ENCODE results near the gene PRKX.
"Not testable (repeated sequence)": the region's sequence is repeated elsewhere in the genome, so short reads cannot be mapped to it uniquely, and the experiment has no call there.

PRKX gene

DNA sequence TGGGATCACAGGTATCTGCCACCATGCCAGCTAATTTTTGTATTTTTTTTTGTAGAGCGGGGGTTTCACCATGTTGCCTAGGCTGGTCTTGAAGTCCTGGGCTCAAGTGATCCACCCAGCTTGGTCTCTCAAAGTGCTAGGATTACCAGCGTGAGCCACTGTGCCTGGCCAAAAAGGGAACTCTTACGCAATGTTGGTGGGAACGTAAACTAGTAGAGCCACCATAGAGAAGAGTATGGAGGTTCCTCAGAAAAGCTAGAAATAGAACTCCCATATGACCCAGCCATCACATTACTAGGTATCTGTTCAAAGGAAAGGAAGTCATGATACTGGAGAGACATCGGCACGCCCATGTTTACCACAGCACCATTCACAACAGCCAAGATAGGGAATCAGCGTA is 85.9 kb downstream of the PRKX start:
- ChIA-PET POLR2A (no interaction called here), CTCF (no interaction called here)
- Histone ChIP-seq H3K4me1 (ENCODE audit: control insufficient read depth, insufficient read depth, low read length) (no peaks in the 10 kb centered on the region), H3K36me3 (ENCODE audit: control insufficient read depth in 2 of 2, insufficient read depth in 1 of 2, low read length in 2 of 2) (peaks cover 0 to 25% of the 10 kb centered on the region in 2 experiments; a peak in 1 of 3 replicates), H3K9me3 (ENCODE audit: control insufficient read depth, insufficient read depth, low read depth, low read length) (no peaks in the 10 kb centered on the region), H3K27ac (ENCODE audit: extremely low read depth, low read depth, low read length) (no peak overlapping the region), H3K4me3 (ENCODE audit: low read depth, low read length) (no peak overlapping the region)
- TF ChIP-seq ZNF571 (tag by site-specific recombination; IDR thresholded peaks at IDR 0.05) (no peak), ZNF473 (tag by site-specific recombination; IDR thresholded peaks at IDR 0.05) (no peak), KLF8 (tag by site-specific recombination; IDR thresholded peaks at IDR 0.05) (no peak), ZBTB17 (tag by site-specific recombination; IDR thresholded peaks at IDR 0.05) (no peak), SP2 (tag by site-specific recombination; IDR thresholded peaks at IDR 0.05) (no peak), SALL2 (tag by site-specific recombination; IDR thresholded peaks at IDR 0.05; ENCODE audit: borderline replicate concordance) (no peak), HOXC10 (CRISPR knock-in tag; IDR thresholded peaks at IDR 0.05) (no peak), MZF1 (tag by site-specific recombination; IDR thresholded peaks at IDR 0.05; ENCODE audit: borderline replicate concordance) (no peak), ZNF169 (tag by site-specific recombination; IDR thresholded peaks at IDR 0.05) (no peak), ZNF791 (tag by site-specific recombination; IDR thresholded peaks at IDR 0.05) (no peak), PRDM1 (tag by site-specific recombination; IDR thresholded peaks at IDR 0.05) (no peak), ZNF416 (tag by site-specific recombination; IDR thresholded peaks at IDR 0.05) (no peak), ZNF394 (tag by site-specific recombination; IDR thresholded peaks at IDR 0.05; ENCODE audit: borderline replicate concordance) (no peak)
- TF ChIP-seq, protein P1, sequence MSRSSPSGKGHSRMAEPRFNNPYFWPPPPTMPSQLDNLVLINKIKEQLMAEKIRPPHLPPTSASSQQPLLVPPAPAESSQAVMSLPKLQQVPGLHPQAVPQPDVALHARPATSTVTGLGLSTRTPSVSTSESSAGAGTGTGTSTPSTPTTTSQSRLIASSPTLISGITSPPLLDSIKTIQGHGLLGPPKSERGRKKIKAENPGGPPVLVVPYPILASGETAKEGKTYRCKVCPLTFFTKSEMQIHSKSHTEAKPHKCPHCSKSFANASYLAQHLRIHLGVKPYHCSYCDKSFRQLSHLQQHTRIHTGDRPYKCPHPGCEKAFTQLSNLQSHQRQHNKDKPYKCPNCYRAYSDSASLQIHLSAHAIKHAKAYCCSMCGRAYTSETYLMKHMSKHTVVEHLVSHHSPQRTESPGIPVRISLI (tag by site-specific recombination; IDR thresholded peaks at IDR 0.05), result no peak
- TF ChIP-seq, protein P2, sequence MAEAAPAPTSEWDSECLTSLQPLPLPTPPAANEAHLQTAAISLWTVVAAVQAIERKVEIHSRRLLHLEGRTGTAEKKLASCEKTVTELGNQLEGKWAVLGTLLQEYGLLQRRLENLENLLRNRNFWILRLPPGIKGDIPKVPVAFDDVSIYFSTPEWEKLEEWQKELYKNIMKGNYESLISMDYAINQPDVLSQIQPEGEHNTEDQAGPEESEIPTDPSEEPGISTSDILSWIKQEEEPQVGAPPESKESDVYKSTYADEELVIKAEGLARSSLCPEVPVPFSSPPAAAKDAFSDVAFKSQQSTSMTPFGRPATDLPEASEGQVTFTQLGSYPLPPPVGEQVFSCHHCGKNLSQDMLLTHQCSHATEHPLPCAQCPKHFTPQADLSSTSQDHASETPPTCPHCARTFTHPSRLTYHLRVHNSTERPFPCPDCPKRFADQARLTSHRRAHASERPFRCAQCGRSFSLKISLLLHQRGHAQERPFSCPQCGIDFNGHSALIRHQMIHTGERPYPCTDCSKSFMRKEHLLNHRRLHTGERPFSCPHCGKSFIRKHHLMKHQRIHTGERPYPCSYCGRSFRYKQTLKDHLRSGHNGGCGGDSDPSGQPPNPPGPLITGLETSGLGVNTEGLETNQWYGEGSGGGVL (tag by site-specific recombination; IDR thresholded peaks at IDR 0.05), result no peak

DNA sequence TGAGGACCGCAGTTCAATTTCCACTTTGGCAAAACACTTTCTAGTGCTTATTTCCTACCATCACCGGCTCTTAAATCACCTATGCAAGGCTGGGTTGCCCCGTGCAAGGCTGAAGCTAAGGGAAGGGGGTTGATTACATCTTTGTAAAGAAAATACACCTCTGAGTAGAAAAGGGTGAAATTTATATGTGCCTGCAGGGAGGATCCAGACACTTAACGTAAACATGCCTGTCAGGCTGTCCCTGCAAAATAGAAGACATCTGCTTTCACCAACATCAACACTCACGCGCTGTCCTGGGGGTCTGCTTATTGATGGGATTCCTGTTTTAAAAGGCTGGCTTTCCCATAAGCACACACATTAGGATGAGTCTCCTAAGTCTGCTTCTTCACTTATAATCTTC is 92.0 kb downstream of the PRKX start:
- ChIA-PET POLR2A (no interaction called here), CTCF (no interaction called here)
- Histone ChIP-seq H3K4me1 (ENCODE audit: control insufficient read depth, insufficient read depth, low read length) (no peaks in the 10 kb centered on the region), H3K27ac (ENCODE audit: extremely low read depth, low read depth, low read length) (no peak overlapping the region), H3K9me3 (ENCODE audit: control insufficient read depth, insufficient read depth, low read depth, low read length) (no peaks in the 10 kb centered on the region), H3K4me3 (ENCODE audit: low read depth, low read length) (no peak overlapping the region), H3K36me3 (ENCODE audit: control insufficient read depth in 2 of 2, insufficient read depth in 1 of 2, low read length in 2 of 2) (peaks cover 0 to 26% of the 10 kb centered on the region in 2 experiments; a peak in 1 of 3 replicates)
- no peak for TF ChIP-seq ZNF121 (tag by site-specific recombination; IDR thresholded peaks at IDR 0.05)
- TF ChIP-seq MYNN (tag by site-specific recombination; IDR thresholded peaks at IDR 0.05; ENCODE audit: borderline replicate concordance), result no peak
- no peak for TF ChIP-seq ZNF350 (tag by site-specific recombination; IDR thresholded peaks at IDR 0.05)
- TF ChIP-seq, protein P3, sequence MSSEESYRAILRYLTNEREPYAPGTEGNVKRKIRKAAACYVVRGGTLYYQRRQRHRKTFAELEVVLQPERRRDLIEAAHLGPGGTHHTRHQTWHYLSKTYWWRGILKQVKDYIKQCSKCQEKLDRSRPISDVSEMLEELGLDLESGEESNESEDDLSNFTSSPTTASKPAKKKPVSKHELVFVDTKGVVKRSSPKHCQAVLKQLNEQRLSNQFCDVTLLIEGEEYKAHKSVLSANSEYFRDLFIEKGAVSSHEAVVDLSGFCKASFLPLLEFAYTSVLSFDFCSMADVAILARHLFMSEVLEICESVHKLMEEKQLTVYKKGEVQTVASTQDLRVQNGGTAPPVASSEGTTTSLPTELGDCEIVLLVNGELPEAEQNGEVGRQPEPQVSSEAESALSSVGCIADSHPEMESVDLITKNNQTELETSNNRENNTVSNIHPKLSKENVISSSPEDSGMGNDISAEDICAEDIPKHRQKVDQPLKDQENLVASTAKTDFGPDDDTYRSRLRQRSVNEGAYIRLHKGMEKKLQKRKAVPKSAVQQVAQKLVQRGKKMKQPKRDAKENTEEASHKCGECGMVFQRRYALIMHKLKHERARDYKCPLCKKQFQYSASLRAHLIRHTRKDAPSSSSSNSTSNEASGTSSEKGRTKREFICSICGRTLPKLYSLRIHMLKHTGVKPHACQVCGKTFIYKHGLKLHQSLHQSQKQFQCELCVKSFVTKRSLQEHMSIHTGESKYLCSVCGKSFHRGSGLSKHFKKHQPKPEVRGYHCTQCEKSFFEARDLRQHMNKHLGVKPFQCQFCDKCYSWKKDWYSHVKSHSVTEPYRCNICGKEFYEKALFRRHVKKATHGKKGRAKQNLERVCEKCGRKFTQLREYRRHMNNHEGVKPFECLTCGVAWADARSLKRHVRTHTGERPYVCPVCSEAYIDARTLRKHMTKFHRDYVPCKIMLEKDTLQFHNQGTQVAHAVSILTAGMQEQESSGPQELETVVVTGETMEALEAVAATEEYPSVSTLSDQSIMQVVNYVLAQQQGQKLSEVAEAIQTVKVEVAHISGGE (tag by site-specific recombination; conservative IDR thresholded peaks at IDR 0.05; ENCODE audit: low read depth), result no peak
- TF ChIP-seq ZNF221 (tag by site-specific recombination; IDR thresholded peaks at IDR 0.05; ENCODE audit: borderline replicate concordance), result no peak
- TF ChIP-seq ZNF510 (tag by site-specific recombination; IDR thresholded peaks at IDR 0.05; ENCODE audit: insufficient replicate concordance), result no peak

DNA sequence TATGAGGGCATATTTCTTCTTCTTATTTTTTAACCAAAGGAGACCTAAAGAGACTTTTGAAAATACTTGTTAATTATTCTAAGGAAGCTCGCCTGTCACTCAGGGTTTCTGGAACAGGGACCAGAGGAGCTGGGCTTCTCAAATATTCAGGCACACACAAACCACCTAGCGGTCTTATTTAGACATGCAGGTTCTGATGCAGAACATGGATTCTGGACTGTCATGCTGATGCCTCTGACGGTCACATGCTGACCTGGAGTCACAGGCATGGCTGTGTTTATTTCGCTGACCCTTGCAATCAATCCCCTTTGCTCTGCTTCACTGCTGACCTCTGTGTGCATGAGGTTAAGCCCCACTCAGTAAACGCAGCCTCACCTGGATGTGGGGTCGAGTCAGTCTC is 101.7 kb downstream of the PRKX start:
- peaks cover 0 to 21% of the 10 kb centered on the region in 2 experiments; a peak in 1 of 3 replicates for H3K36me3 ChIP-seq (ENCODE audit: control insufficient read depth in 2 of 2, insufficient read depth in 1 of 2, low read length in 2 of 2)
- H3K27ac ChIP-seq (ENCODE audit: extremely low read depth, low read depth, low read length); POLR2A ChIA-PET; H3K9me3 ChIP-seq (ENCODE audit: control insufficient read depth, insufficient read depth, low read depth, low read length); H3K4me3 ChIP-seq (ENCODE audit: low read depth, low read length); H3K4me1 ChIP-seq (ENCODE audit: control insufficient read depth, insufficient read depth, low read length): not testable (repeated sequence)
- CTCF ChIA-PET, result interaction anchor here (0.5 kb wide), 1 partner anchor 892 kb away, joined by 4 read pairs; no protein-coding TSS in a partner anchor
